Cardiac fibroblast (primary cell): ENCODE measurements around the gene ACOXL.

Experiments used
- DNase-seq, 2 donors: peaks; one replicate each; pipeline versions ENCODE4 v3.0.0 to v3.0.0-alpha.2; 2010; ENCODE audit warnings: low read depth in 2 of 2
- H3K4me3 ChIP-seq, 2 donors: replicated peaks in 1 of 2; 1 replicate in 1 of 2; 2 replicates in 1 of 2; pipeline ENCODE4 v1.5.1; 2011; ENCODE audit warnings: low read depth in 2 of 2, low read length in 2 of 2, mild to moderate bottlenecking in 2 of 2, moderate library complexity in 1 of 2
- CTCF ChIP-seq: IDR thresholded peaks from one replicate; pipeline ENCODE4 v1.5.1; 2011; ENCODE audit warnings: low read depth, mild to moderate bottlenecking, low read length, inconsistent platforms

The ACOXL gene

GRCh38 chr2:110834134-110834827, 101.9 kb downstream of the ACOXL start:
- no peak overlapping the region for H3K4me3 ChIP-seq
- DNase-seq, result no peak
- TF ChIP-seq CTCF, result no peak

GRCh38 chr2:110836671-110837070, 104.3 kb downstream of the ACOXL start:
- DNase-seq, result no peak
- no peak overlapping the region for H3K4me3 ChIP-seq
- TF ChIP-seq CTCF, result no peak

DNA sequence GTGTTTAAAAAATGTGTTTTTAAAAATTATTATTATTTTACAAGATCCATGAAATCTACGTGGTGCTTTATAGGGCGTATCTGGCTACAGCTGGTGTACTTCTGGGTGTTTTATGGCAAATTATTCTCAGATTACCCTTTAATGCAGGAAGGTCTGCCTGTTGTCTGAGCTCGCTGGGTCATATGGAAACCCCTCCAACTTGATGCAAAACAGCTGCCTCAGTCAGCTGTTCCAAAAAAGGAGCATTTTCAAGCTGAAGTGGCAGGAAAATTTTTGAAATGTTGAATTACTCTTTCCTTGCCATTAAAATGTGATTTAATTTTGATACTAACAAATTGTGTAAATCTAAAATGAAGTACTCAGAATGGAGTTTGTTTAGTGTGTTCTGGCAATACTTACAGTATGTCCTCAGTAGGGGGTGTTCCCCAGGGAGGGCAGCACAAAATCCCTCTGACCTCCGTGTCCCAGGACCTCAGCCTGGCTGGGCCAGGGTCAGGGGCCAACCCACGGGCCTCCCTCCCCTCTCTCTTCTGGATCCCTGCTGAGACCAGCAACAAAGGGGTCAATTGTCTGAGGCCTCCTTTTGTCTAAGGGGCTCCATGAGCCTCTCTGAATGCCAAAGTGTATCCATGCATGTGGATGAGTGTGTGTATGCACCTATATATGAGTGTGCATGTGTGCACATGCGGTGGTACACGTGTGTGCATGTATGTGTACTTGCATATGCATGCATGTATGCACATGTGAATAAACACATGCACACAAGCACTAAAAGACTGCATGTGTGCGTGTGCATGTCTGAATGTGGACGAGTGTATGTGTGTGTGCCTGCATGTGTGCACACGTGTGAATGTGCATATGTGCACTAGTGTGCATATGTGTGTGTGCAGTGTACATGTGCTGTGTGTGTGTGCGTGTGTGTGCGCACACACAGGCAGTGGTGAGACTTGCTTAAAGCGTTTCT, 105.4 kb downstream of the ACOXL start:
- no peak for DNase-seq
- no peak for TF ChIP-seq CTCF

DNA sequence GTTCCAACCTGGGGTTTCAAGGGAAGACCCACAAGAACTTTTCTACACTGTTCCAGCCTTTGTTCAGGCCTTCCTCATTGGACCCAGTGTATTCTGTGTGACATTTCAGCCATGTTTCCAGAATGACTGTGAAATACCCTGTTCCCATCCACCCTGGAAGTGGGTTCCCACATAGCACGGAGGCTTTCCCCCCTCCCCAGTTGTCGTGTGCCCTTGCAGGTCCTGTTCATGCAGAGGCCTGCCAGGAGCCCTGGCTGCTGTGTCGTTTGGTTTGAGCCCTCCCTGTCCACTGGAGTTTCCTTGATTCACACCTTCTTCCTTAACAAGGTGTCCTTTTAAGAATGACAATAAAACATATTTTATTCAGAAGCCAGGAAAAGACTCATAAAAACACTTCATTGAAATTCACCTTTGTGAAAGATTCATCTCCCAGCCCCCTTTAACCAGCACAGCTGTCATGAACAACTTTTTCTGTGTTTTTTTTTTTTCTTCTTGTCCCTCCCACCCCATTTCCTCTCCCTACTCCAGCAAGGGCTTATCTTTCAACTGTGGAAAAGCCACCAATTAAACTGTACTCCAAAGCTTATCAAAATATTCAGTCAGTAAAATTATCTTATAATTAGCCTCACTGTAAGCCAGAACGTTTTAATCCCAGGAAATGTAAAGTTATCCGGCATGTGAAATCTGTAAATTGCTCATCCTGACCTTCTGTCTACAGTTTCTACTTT, 106.4 kb downstream of the ACOXL start:
- no peak for DNase-seq
- no peak overlapping the region for H3K4me3 ChIP-seq
- TF ChIP-seq CTCF, result no peak

More for the DNA sequence above, 105.4 kb downstream of the ACOXL start:
- no peak overlapping the region for H3K4me3 ChIP-seq

- H3K4me3 ChIP-seq, result no peak overlapping the region
- no peak for TF ChIP-seq CTCF
- DNase-seq, result no peak
Observed at GRCh38 chr2:110840508-110840907, 108.1 kb downstream of the ACOXL start.

GRCh38 chr2:110842048-110842447, 109.7 kb downstream of the ACOXL start:
- DNase-seq, result no peak
- no peak for TF ChIP-seq CTCF
- no peak overlapping the region for H3K4me3 ChIP-seq
